ENCODE results near the gene TOM1L2.

- no peak for TF ChIP-seq CTCF (IDR thresholded peaks at IDR 0.05; ENCODE audit: poor library complexity)
- no peak for TF ChIP-seq EZH2 (IDR thresholded peaks at IDR 0.05; ENCODE audit: borderline replicate concordance)
- no peak for TF ChIP-seq EZH2phosphoT487 (IDR thresholded peaks at IDR 0.05; ENCODE audit: low read depth, severe bottlenecking, unreplicated experiment)
These were observed 157.2 kb downstream of the TOM1L2 start for GRCh38 chr17:17815062-17815406.
